Ovary (tissue), 3 donors: ENCODE data around the gene AFAP1L2.

ENCODE experiments used
- CTCF ChIP-seq, 3 donors: fragments of 450-650 bp in 2 of 3; fragments of 200-600 bp in 1 of 3; IDR thresholded peaks; one replicate each; pipeline versions ENCODE4 v1.5.1 to v1.8.0; 2016 to 2022; ENCODE audit warnings: antibody characterized with exemption in 3 of 3, mild to moderate bottlenecking in 1 of 3
- POLR2A ChIP-seq: fragments of 450-650 bp; IDR thresholded peaks from one replicate; pipeline ENCODE4 v1.6.1; 2017; ENCODE audit warnings: antibody characterized with exemption, mild to moderate bottlenecking, moderate library complexity
- donor health status: DM: no; HTN: no; CAD: no.

GRCh38 chr10:114301951-114302710 is 102.2 kb downstream of the AFAP1L2 start:
- TF ChIP-seq CTCF (IDR thresholded peaks at IDR 0.05), result no peak
- no peak for TF ChIP-seq POLR2A
